Right kidney (tissue), 1 donor: ENCODE measurements around the gene PXN.
A peak's percentile ranks its signal among the peaks of the same experiment; 100 is the strongest.
"Not testable (repeated sequence)": the region's sequence is repeated elsewhere in the genome, so short reads cannot be mapped to it uniquely, and the experiment has no call there.

Source experiments
- DNase-seq: peaks from one replicate; pipeline ENCODE4 v3.0.0-alpha.2; 2016

Gene PXN

DNA sequence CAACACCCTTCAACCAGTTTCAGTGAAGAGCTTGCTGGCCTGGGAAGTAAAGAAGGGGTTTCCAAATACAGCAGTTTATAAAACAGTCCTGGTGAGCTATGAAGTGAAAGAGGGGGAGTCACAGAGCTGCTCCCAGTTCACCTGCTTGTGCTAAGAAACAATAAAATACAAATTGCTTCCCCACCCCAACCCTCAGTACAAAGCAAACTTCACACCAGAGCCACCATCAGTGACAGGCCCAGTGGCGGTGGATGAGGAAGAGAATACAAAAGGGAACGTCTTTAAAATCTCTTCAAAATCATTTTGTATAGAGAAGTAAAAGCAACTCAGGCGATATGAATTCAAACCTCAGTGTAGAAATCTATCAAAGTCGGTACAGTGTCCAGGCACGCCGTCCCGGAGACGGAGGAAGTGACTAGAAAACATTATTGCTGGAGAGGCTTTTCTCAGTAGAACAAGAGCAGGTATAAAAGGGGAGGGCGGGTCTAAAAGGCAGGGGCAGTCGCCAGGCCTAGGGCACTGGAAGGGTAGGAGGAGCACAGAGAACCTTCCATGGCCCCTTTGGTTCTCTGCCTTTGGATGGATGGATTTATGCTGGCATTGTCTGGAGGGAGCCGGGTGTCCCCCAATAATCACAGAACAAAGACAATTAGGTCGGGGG, 54.2 kb downstream of the PXN start:
- no peak for DNase-seq

DNA sequence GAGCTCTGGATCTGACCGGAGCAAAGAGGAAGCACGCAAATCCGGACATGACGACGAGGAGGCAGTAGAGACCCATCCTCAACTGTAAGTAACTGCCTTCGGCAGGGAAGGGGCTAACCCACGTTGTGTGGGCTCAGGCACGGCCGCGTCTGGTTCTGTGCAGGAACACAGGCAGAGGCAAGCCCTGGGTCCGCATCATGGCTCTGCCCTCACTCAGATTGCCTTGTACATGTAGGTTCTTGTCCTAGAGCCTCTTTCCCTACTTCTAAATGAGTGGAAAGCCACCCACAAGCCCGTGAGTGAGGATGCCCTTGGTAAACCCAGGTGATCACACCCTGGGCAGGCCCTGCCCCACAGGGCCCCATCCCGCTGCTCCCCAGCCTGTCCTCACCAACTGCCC, 55.7 kb downstream of the PXN start:
- DNase-seq = no peak

DNA sequence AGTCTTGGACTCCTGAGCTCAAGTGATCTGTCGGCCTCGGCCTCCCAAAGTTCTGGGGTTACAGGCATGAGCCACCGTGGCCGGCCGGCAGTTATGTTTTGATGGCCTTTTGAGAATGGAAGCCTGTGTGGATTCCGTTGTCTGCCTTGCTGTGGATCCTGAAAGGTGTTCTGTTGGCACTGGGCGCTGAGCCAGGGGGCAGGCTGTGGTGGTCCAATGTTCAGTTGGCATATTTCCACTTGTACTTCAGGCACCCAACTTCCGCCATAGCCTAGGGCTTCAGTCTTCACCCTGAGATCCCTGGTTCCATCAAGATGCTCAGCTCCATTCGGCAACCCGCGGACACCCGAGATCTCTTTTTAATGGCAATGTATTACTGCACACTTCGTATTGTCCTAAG, 58.3 kb downstream of the PXN start:
- no peak for DNase-seq

GRCh38 chr12:120206781-120207180, 58.7 kb downstream of the PXN start:
- DNase-seq = not testable (repeated sequence)

GRCh38 chr12:120206228-120206627, 59.3 kb downstream of the PXN start:
- no peak for DNase-seq

DNA sequence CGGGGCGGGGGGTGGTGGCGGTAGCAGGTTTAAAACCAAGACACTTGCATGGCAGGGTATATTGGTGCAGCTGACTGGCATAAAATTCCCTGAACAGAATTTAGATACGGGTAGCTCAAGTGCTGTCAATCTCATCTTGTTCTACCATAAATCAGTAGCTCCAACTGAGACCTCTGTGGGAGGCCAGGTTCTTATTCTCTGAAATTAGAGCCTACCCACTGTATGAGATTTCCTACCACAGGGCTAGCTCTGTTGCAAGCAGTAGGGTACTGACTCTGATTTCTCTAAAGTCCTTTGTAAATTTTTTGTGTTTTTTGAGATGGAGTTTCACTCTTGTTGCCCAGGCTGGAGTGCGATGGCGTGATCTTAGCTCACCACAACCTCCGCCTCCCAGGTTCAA, 61.4 kb downstream of the PXN start:
- DNase-seq = no peak

DNA sequence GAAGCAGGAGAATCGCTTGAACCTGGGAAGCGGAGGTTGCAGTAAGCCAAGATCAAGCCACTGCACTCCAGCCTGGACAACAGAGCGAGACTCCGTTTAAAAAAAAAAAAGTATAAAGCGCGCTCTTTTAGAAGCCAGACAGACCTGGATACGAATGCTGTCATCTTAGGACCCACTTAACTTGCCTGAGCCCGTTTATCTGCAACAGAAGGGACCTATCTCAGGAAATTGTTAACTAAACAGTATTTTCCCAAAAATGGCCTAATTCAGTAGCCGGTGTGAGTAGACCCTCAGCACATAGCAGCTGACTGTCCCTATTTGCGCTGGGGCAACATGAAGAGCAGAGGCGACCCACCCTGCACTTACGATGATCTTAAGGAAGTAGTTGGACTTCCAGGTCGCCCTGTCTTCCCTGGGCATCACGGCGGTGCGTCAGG, 65.1 kb downstream of the PXN start:
- DNase-seq = no peak

DNA sequence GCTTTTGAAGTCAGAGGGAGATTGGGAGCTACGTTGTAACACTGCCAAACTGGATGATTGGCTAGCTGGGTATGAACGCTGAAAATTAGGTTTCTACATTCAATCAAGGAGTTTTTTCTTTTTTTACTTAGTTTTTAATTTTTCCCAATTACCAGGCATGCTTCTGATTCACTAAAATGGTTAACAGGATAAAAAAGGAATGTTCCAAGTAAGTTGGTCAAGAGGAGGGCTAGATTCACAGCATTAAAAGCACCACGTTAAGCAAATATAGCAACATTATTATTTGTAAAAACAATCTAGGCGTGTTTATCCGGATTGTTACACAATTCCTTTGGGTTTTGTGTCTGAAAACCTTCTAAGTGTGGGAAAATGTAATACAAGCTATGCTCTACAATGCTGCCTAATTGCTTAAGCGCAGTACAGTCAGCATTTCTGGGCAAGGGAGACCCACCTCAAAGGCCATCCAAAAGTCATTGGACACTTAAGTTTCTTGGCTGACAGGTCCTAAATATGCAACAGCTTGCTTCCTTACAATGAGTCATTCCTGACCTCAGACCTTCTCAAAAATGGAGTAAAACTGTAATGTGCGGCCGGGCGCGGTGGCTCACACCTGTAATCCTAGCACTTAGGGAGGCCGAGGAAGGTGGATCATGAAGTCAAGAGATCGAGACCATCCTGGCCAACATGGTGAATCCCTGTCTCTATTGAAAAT, 65.8 kb downstream of the PXN start:
- DNase-seq = no peak

DNA sequence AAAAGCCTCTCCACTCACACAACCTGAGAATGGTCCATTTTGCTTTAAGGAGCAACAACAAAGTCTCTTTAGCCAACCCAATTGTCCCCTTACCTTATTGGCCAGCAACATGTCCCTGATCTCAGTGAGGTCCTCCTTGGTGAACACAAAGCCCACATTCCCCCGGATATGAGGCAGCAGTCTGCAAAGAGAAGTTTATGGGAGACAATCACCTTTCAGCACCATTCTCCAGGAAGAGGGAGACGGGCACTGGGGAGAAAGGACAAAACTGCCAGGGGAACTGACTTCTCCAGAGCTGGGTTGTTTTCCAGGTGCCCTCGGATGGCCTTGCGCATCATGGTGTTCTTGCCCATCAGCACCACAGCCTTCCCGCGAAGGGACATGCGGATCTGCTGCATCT, 66.5 kb downstream of the PXN start:
- DNase-seq = no peak

- no peak for DNase-seq
Observed at GRCh38 chr12:120197542-120197887, 68.0 kb downstream of the PXN start.

GRCh38 chr12:120196817-120197541, 68.6 kb downstream of the PXN start:
- DNase-seq = not testable (repeated sequence)

- no peak for DNase-seq
Observed at GRCh38 chr12:120196363-120196762, 69.2 kb downstream of the PXN start.

GRCh38 chr12:120194534-120195395, 70.8 kb downstream of the PXN start, which contains the start of gene GCN1:
Gene GCN1, minus strand, starts transcription at chr12:120194715. Its CDS starts 18 bp downstream, at chr12:120194697.
- peak; percentile 95 for DNase-seq

DNA sequence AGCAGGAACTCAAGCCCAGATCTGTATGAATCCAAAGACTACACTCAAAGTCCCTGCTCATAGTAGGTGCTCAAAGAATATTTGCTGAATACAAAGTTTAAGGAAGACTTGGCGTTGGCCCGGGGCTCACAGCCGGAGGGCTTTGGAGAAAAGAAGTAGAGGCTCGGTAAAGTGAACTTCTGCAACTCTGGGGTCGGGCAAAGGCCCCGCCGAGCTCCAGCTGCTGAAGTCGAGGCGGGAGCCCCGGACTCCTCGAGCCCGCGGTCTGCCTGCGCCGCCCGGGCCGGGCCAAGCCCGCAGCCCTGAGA, 71.3 kb downstream of the PXN start:
- DNase-seq = no peak

GRCh38 chr12:120193286-120193685, 72.2 kb downstream of the PXN start:
- not testable (repeated sequence) for DNase-seq

DNA sequence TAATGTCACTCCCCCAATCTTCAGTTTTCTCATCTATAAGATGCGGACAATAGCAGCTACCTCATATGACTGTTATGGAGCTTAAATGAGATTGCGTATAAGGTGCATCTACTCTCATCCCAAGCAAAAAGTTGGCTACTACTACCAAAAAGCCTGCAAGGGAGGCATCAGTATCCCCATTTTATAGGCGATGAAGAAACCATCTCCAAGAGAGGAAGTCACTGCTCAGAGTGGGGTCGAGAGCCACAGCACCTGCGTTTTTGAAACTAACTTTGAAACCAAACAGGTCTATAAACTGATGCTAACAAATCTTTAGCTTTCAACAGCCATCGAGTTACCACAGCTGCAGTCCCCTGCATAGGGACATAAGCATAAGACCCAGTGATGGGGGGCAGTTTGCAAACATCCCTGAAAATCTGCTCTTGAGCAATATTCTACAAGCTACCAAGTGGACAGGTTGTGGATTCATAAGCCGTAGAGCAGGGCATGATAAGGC, 74.5 kb downstream of the PXN start:
- no peak for DNase-seq

DNA sequence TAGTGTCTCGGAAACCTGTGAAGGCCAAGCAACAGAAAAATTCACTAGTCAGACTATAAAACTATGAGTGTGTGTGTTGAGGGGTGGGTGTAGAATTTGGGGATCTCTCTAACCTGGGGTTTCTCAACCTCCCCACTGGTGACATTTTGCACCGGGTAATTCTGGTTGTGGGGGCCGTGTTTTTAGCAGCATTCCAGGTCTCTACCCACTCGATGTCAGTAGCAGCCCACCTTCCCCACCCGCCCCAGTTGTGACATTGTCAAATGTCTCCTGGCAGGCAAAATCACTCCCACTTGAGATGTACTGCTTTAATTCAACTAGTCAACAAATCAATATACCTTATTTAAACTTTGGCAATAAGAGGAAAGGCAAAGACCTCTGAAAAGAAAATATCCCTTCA, 75.1 kb downstream of the PXN start:
- no peak for DNase-seq

DNA sequence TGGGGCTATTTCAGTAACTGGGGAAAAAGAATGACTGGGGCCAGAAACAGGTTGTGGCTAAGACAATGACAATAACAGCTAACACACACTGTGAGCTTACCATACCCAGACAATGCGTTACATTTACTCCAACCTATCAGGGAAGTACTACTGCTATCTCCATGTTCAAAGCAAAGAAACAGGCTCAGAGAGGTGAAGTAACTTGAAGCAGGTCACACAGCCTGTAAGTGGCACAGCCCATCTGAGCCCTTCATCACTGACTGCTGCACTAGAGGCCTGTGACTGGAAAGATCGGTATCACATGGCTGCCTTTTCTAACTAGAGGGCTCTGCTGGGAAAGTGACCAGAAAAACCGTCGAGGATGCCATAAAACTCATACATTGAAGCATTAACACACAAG, 78.9 kb downstream of the PXN start:
- DNase-seq = no peak

GRCh38 chr12:120183211-120183631, 82.3 kb downstream of the PXN start:
- no peak for DNase-seq

DNA sequence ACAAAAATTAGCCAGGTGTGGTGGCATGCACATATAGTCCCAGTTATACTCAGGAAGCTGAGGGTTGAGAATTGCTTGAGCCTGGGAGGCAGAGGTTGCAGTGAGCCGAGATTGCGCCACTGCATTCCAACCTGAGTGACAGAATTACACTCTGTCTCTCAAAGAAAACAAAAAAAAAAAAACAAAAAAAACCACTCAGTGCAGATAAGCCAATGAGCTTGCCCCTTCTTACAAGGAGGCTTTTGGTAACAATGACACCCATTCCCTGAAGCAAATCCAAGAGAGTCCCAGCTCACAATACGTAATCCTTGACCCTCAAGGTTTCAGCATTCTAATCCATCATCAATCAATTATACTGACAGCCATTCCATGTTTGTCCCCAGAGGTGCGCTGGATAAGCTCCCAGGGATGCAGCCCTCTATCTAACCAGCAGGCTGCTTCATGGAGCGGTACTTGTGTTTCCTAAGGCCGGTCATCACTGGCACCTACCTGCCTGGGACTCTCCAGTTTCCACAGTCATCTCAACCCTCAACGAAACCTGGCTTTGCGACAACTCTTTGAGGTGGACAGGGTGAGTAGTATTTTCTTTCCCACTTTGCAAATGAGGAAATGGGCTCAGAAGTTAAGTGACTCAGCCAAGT, 83.4 kb downstream of the PXN start:
- no peak for DNase-seq

DNA sequence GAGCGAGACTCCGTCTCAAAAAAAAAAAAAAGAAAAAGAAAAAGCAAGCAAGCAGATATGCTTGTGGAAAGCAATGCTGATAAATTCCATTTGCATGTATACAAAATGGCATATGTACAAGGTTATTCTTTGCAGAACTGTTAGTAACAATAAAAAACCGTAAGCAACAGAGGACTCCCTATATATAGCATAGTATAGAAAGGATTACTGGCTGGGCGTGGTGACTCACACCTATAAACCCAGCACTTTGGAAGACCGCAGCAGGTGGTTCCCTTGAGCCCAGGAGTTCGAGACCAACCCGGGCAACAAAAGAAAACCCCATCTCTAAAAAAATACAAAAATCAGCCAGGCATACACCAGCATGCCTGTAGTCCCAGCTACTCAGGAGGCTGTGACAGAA, 84.6 kb downstream of the PXN start:
- DNase-seq = no peak

GRCh38 chr12:120175537-120175936, 90.0 kb downstream of the PXN start:
- no peak for DNase-seq
